SHP77 (cell line): Measurements from ENCODE around the gene SND1.

Source experiments
- DNase-seq, 2 experiments: peaks; one replicate each; lab custom pipeline; 2025; lab: John Stamatoyannopoulos, UW

SND1 gene

GRCh38 chr7:127683776-127684681, 32.0 kb downstream of the SND1 start:
- no peak for DNase-seq

DNA sequence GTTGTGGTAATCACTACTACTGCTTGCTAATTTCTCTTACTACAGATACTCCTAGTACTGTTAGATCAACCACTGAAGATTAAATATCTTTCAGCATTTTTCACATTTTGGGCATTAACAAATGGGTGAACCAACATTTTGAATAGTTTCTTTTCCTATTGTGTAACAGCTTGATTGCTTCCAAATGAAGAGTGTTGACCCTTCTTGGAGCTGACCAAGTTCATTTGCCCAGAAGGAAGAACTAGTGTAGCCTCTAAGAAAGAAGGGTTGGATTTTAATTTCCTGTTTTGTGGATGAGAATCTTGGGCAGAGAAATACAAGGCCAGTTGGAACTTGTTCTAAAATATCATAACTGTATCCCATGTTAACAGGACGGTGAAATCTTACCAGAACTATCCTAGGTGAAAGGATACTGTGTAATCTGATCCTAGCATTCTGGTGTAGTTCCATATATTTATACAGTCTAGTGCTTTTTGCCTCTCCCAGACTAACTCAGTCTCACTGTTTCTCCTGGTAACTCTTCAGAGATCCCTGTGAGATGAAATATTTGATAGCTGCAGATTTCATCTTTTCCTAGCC, 37.3 kb downstream of the SND1 start:
- no peak for DNase-seq

DNA sequence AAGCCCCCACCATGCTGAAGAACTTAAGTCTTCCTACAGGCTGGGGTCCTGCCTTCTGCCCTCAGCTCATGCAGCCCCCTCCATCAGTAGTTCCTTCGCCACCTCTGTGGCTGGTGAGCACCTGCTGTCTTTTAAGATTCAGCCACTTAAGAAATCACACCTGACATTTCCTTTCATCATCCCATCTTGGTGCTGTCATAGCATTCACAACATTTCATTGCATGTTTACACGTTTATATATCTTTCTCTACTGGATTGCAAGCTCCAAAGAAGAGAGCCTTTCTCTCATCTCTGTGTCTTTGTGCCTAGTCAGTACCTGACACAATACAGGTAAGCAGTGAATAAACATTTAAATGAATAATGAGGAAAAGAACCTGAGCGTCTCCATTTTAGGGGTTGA, 38.3 kb downstream of the SND1 start:
- DNase-seq = no peak

- DNase-seq = no peak
Observed at GRCh38 chr7:127690806-127691205, 38.8 kb downstream of the SND1 start.

- no peak for DNase-seq
Observed at GRCh38 chr7:127692200-127692599, 40.2 kb downstream of the SND1 start.

DNA sequence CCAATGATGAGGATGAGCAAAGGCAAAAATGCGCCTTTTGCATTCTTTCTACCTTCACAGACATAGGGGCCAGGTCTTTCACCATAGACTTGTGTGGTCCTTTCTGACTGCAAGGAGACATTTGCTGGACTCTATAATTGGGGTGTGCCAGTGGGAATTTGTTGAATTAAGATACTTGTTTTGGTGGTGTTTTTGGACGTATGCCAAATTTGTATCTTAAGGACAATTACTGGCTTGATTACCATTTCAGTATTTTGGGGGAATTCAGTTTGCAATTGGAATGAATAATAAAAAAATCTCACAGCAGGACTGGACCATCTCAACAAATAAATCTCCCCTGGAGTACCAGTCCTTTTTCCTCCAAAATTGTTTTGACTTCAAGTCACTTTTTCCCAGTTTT, 47.9 kb downstream of the SND1 start:
- no peak for DNase-seq

DNA sequence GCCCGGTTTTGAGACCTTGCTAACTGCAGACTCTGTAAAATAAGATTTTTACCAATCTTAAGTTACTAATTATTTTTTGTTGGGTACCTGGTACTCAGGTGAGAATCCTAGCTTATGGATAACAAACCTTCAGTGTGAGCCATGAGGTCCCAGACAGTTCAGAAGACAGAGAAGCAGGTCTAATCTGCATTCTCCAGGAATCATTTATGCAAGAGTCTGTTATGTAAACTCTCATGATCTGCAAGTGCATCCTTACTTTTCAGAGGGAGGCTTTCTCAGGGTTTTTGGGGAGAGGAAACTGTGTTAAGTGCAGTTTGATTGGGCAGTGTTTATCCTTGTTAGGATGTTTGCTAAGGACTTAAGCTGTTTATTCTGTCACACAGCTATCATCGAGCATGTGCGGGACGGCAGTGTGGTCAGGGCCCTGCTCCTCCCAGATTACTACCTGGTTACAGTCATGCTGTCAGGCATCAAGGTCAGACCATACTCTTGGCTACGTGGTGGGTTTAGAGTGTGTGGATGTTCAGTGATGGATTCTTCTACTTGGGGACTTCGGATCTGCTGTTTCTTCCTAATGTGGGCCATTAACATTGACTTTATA, 50.2 kb downstream of the SND1 start:
- DNase-seq = no peak

DNA sequence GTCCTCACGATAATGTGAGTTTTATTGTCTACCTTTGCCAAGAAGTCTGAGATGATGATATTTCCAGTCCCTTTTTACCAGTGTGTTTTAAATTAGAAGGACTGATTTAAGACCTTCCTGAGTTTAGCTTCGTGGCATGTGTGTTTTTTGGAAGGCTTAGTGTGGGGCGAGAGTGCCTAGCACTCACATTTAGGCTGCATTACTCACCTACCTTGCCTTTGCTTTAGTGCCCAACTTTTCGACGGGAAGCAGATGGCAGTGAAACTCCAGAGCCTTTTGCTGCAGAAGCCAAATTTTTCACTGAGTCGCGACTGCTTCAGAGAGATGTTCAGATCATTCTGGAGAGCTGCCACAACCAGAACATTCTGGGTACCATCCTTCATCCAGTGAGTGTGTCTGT, 50.9 kb downstream of the SND1 start:
- no peak for DNase-seq

GRCh38 chr7:127704211-127704610, 52.2 kb downstream of the SND1 start:
- DNase-seq = no peak

GRCh38 chr7:127705461-127705959, 53.5 kb downstream of the SND1 start:
- DNase-seq = no peak

DNA sequence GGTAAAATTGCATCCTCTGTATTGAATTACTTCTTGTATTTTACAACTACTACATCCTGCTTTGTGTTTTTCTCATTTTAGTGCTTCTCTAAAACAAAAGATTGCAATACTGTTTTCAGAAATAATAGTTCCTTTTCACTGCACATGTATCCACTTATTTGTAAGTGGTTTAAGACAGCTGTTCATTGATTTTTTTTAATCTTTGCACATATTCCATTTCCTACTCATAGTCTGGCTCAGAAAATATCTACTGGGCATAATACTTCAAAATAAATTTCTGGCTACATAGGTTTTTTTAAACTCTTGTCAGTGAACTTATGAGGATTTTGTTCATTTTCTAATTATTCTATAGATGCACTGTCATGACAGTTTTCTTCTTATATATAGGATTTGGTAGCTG, 54.8 kb downstream of the SND1 start:
- DNase-seq = no peak

DNA sequence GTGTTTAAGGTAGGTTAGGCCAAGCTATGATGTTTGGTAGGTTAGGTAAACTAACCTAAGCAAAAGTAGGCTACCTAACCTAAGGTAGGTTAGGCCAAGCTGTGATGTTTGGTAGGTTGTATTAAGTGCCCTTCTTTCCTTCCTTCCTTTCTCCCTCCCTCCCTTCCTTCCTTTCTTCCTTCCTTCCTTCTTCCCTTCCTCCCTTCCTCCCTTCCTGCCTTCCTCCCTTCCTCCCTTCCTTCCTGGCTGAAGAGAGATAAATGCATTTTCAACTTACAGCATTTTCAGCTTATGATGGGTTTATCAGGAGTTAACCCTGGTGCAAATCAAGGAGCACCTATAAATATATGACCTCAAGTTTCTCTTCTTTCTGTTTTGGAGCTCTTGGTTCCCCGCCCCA, 56.2 kb downstream of the SND1 start:
- no peak for DNase-seq

DNA sequence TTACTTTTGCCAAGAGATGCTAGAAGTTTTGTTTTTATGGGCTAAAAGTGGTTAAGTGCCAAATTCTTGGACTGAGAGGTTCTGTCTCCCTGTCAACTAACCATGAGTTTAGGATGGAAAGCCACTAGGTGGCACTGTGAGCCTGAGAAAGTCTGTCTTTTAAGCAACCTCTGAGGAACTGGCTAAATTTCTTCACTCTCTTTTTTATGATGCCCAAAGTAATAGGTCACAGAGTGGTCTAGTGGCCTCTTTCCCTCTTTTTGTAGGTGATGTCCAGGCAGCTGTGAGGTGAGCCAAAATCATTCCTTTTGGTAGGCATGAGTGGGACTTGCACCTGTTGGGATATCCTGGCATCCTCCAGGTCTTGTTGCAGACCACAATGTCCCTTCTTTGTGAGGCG, 56.8 kb downstream of the SND1 start:
- peak; percentile 35 to 60 for DNase-seq

DNA sequence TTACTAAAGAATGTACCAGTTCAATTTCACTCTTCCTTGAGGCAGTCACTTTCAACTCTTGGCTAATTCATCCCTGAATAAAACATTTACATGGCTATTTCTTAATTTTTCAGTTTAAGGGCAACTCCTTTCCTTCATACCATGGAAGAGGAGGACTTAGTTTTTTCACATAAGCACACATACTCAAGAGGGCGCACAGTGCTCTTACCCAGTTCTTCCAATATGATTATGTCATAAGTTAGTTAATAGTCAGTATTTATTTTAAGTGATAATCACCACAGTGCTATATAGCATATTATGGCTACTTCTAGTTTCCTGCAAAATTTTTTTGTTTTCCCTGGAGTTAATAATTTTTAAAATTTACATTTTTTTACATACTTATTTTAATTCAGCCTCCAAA, 58.6 kb downstream of the SND1 start:
- no peak for DNase-seq

DNA sequence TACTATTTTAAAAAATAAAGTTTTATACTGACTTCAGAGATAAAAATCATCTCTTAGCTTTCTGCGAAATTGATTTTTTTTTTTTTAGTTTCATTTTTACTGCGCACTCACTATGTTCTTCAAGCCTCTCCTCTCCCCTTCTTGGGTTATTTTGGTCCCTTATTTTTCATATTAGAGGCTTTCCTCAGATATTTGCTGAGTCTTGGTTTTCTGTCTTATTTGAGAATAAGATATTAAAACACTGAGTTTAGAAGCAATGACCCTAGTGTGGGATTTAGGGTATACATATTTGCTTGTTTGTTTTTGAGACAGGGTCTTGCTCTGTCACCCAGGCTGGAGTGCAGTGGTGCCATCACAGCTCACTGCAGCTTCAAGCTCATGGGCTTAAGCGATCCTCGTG, 59.9 kb downstream of the SND1 start:
- no peak for DNase-seq

DNA sequence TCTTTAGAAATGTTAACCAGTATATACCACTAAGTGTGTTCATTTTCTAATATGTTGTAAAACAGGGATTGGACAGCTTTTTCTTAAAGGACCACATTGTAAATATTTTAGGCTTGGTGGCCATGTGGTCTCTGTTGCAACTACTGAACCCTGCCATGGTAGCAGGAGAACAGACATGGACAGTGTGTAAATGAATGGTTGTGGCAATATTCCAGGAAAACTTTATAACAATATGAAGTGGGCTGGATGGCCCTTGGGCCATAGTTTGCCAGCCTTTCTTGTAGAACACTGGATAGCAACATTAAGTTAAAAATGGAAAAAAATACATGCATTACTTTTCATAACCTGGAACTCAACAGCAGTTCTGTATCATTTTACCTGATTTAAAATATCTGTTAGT, 61.0 kb downstream of the SND1 start:
- no peak for DNase-seq

DNA sequence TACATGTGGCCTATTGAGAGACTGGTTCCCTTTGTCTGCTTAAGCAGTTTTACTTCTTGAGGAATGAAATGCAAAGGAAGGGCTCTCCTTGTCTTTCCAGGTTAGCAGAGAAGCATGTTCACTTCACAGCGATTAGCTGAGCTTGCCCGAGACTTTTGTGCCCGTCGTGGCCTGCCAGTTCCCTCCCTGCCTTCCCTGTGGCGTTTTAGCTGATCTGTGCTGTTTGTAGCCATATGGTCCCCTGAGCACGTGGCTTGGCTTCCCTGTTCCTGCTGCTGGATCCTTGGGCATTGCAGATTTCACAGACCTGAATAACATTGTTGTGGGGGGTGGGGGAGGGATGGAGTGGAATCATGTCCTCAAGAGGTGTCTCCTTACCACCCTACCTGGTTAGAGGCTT, 61.8 kb downstream of the SND1 start:
- DNase-seq = no peak

DNA sequence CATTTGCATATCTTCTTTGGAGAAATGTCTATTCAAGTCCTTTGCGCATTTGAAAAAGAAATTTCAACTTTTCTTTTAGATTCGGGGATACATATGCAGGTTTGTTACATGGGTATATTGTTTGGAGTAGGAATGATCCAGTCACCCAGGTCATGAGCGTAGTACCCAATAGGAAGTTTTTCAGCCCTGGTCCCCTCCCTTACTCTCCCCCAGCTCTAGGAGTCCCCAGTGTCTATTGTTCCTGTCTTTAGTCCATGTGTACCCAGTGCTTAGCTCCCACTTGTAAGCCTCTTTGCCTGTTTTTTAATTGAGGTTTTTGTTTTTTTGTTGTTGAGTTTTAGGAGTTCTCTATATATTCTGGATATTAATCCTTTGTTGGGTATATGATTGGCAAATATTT, 63.3 kb downstream of the SND1 start:
- no peak for DNase-seq

- no peak for DNase-seq
Observed at GRCh38 chr7:127715901-127716300, 63.9 kb downstream of the SND1 start.

- DNase-seq = no peak
Observed at GRCh38 chr7:127717502-127718339, 65.7 kb downstream of the SND1 start.

DNA sequence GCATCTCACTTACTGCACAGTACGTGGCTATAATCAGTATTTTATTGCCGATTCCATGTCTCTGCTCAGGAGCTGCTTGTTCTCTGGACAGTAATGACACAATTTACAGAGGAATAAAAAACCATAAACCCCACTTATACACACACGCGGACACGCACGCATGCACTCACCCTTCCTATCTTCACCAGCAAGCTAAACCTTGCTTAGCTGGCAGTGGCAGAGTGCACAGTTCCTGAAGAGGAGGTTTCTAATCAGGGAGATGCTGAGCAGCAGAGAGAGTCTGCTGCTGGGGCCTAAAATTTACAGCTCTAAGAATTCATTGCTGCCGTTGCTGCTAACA, 66.3 kb downstream of the SND1 start:
- DNase-seq = no peak

DNA sequence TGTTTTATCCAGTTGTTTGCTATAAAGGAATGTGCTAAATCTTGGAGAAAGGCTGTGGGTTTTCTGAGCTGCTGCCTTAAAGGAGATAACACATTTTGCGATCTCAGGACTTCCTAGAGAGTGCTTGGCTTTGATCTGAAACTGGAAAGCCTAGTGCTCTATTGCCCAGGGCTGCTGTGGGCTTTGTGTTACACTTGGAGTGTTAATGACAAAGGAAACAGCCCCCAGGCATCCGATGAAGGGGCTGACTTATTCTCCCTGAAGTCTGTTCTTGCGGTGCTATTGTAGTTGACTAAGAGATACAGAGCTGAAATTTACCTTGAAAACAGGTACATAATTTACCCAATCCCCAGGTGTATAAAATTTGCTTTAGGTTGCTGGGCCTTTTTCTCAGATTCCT, 74.5 kb downstream of the SND1 start:
- DNase-seq = no peak
